GM23338 (cell line): ENCODE measurements around the gene NPIPB2.

Source experiments
- CREB1 ChIP-seq: fragments of 250-450 bp; sonication (Bioruptor Pico); IDR thresholded peaks from 2 replicates; pipeline ENCODE4 v1.5.0; 2020; ENCODE audit warnings: low read depth, mild to moderate bottlenecking, moderate library complexity
- CTCF ChIP-seq, 2 experiments: fragments of 200-600 bp in 1 of 2; sonication (generic) in 1 of 2; conservative IDR thresholded peaks; 2 replicates each; pipeline versions ENCODE4 v1.5.1 to v1.6.1; 2016 to 2017; ENCODE audit warnings: antibody characterized with exemption in 2 of 2, low read depth in 2 of 2, mild to moderate bottlenecking in 2 of 2, moderate library complexity in 1 of 2
- EZH2 ChIP-seq: fragments of 200-600 bp; sonication (generic); IDR thresholded peaks from one replicate; pipeline ENCODE4 v1.8.0; 2017; ENCODE audit warnings: antibody characterized with exemption, mild to moderate bottlenecking, low read depth; ENCODE audit not compliant: unreplicated experiment
- EZH2phosphoT487 ChIP-seq: fragments of 200-600 bp; sonication (generic); IDR thresholded peaks from one replicate; pipeline ENCODE4 v1.8.1; 2018; ENCODE audit warnings: antibody characterized with exemption; ENCODE audit not compliant: unreplicated experiment
- NANOG ChIP-seq: IDR thresholded peaks from 2 replicates; pipeline ENCODE4 v1.6.1; 2016; ENCODE audit warnings: antibody characterized with exemption, borderline replicate concordance
- POLR2AphosphoS5 ChIP-seq: IDR thresholded peaks from 2 replicates; pipeline ENCODE4 v1.6.1; 2016; ENCODE audit warnings: antibody characterized with exemption, low read depth
- TF ChIP-seq, protein P1 (sequence below): IDR thresholded peaks from one replicate; pipeline ENCODE4 v1.6.1; 2018; ENCODE audit warnings: antibody characterized with exemption; ENCODE audit not compliant: unreplicated experiment
- TF ChIP-seq, protein P2 (sequence below): IDR thresholded peaks from 2 replicates; pipeline ENCODE4 v1.6.1; 2016; ENCODE audit warnings: antibody characterized with exemption

GRCh38 chr16:11963706-11964105, 21.9 kb upstream of the NPIPB2 start:
- TF ChIP-seq CTCF (conservative IDR thresholded peaks at IDR 0.05; ENCODE audit: low read depth in 2 of 2), result no peak
- TF ChIP-seq CREB1 (CRISPR knock-in tag), result no peak
- no peak for TF ChIP-seq NANOG
- TF ChIP-seq POLR2AphosphoS5, result no peak
- TF ChIP-seq, protein P1, sequence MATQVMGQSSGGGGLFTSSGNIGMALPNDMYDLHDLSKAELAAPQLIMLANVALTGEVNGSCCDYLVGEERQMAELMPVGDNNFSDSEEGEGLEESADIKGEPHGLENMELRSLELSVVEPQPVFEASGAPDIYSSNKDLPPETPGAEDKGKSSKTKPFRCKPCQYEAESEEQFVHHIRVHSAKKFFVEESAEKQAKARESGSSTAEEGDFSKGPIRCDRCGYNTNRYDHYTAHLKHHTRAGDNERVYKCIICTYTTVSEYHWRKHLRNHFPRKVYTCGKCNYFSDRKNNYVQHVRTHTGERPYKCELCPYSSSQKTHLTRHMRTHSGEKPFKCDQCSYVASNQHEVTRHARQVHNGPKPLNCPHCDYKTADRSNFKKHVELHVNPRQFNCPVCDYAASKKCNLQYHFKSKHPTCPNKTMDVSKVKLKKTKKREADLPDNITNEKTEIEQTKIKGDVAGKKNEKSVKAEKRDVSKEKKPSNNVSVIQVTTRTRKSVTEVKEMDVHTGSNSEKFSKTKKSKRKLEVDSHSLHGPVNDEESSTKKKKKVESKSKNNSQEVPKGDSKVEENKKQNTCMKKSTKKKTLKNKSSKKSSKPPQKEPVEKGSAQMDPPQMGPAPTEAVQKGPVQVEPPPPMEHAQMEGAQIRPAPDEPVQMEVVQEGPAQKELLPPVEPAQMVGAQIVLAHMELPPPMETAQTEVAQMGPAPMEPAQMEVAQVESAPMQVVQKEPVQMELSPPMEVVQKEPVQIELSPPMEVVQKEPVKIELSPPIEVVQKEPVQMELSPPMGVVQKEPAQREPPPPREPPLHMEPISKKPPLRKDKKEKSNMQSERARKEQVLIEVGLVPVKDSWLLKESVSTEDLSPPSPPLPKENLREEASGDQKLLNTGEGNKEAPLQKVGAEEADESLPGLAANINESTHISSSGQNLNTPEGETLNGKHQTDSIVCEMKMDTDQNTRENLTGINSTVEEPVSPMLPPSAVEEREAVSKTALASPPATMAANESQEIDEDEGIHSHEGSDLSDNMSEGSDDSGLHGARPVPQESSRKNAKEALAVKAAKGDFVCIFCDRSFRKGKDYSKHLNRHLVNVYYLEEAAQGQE, result no peak
- TF ChIP-seq EZH2phosphoT487, result no peak
- no peak for TF ChIP-seq EZH2
- TF ChIP-seq, protein P2, sequence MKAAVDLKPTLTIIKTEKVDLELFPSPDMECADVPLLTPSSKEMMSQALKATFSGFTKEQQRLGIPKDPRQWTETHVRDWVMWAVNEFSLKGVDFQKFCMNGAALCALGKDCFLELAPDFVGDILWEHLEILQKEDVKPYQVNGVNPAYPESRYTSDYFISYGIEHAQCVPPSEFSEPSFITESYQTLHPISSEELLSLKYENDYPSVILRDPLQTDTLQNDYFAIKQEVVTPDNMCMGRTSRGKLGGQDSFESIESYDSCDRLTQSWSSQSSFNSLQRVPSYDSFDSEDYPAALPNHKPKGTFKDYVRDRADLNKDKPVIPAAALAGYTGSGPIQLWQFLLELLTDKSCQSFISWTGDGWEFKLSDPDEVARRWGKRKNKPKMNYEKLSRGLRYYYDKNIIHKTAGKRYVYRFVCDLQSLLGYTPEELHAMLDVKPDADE, result no peak
